Osteoblast (primary cell): ENCODE measurements around the gene MLPH. TPM values are rescaled to one million over a fixed set of nuclear protein-coding genes. Genes with fewer than 3 reads are reported as not detected.

Experiments used
- DNase-seq: peaks from one replicate; pipeline ENCODE4 v3.0.0; 2011; ENCODE audit warnings: low spot score, mixed read lengths; ENCODE audit not compliant: insufficient read length; ENCODE audit errors: missing footprints
- H2AFZ ChIP-seq: 2 replicates; pipeline ENCODE4 v1.6.0; 2011; ENCODE audit warnings: mild to moderate bottlenecking, low read length
- H3K27ac ChIP-seq: 2 replicates; pipeline ENCODE4 v1.5.1; 2011; ENCODE audit warnings: mild to moderate bottlenecking, low read depth, low read length, moderate library complexity
- H3K27me3 ChIP-seq: 2 replicates; pipeline ENCODE4 v1.6.0; 2012; ENCODE audit warnings: mild to moderate bottlenecking, control low read depth, inconsistent platforms, low read length, moderate library complexity; ENCODE audit not compliant: insufficient read depth
- H3K36me3 ChIP-seq: 2 replicates; pipeline ENCODE4 v1.5.1; 2011; ENCODE audit warnings: mild to moderate bottlenecking, low read length, control low read depth, moderate library complexity; ENCODE audit not compliant: insufficient read depth
- H3K4me1 ChIP-seq: 2 replicates; pipeline ENCODE4 v1.5.1; 2011; ENCODE audit warnings: mild to moderate bottlenecking, low read length, control low read depth, moderate library complexity; ENCODE audit not compliant: insufficient read depth
- H3K4me2 ChIP-seq: 2 replicates; pipeline ENCODE4 v1.6.0; 2011; ENCODE audit warnings: mild to moderate bottlenecking, low read length; ENCODE audit not compliant: insufficient read depth
- H3K4me3 ChIP-seq: fragments of 200-600 bp; sonication (generic); 3 replicates; pipeline ENCODE4 v1.5.1; 2012; ENCODE audit warnings: mild to moderate bottlenecking, low read length, inconsistent platforms; ENCODE audit not compliant: insufficient read depth
- H3K79me2 ChIP-seq: 2 replicates; pipeline ENCODE4 v1.6.0; 2012; ENCODE audit warnings: mild to moderate bottlenecking, low read length, control low read depth, inconsistent platforms; ENCODE audit not compliant: insufficient read depth
- H3K9me3 ChIP-seq: 2 replicates; pipeline ENCODE4 v1.5.1; 2011; ENCODE audit warnings: low read depth, low read length, control low read depth
- H4K20me1 ChIP-seq: 2 replicates; pipeline ENCODE4 v1.6.0; 2012; ENCODE audit warnings: mild to moderate bottlenecking, low read length, control low read depth; ENCODE audit not compliant: insufficient read depth
- CTCF ChIP-seq: IDR thresholded peaks from 2 replicates; pipeline ENCODE4 v1.5.1; 2011; ENCODE audit warnings: mild to moderate bottlenecking, low read depth, low read length, moderate library complexity; ENCODE audit errors: extremely low read depth
- total RNA-seq: library from RNA; depleted of rRNA; stranded (reverse); fragments of >200 nt; gene quantifications from 2 replicates; pipeline ENCODE4 v1.2.3, GENCODE V29; 2012

The MLPH gene
- total RNA-seq, 1 donor = 25.7 TPM

DNA sequence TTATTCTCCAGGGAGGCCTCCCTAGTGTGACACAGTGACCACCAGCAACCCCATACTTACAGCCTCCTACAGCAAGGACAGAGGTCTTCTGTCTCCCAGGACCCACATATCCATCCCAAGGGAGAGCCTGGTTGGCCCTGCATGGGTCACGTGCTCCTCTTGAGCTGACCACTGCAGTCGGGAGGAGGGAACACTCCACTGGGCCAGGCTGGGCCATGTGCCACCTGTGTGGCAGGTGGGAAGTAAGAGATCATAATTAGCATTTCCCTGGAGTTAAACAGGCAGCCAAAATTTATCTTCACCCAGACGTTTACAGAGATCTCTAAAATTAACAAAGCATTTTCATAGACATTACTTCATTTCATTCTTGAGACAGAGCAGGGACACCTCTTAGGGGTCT, 33.4 kb upstream of the MLPH start:
- Histone ChIP-seq H3K79me2 (no peaks in the 10 kb centered on the region), H4K20me1 (no peaks in the 10 kb centered on the region), H3K9me3 (no peaks in the 10 kb centered on the region), H3K27me3 (no peaks in the 10 kb centered on the region), H3K4me2 (no peak overlapping the region), H3K36me3 (no peaks in the 10 kb centered on the region), H3K27ac (no peak overlapping the region), H2AFZ (no peak overlapping the region), H3K4me1 (peaks cover 53% of the 10 kb centered on the region), H3K4me3 (no peak overlapping the region)
- no peak for TF ChIP-seq CTCF
- no peak for DNase-seq

DNA sequence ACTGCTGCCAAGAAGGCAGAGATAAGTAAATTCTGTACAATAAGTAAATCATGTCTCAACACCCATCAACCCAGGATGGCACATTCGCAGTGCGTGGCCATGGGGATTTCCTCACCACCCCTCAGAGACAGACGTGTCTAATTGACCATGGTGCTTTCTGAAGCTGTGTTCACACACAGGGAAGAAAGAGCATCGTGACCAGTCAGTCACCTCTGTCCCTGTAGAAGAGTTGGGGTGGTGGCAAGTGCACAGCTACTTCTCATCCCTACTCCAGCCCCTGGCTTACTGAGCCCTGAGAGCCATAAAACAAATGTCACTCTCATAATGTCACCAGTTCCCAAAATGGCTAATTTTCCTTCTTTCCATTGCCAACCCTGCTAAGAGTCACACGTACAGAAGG, 31.3 kb upstream of the MLPH start:
- H3K36me3 ChIP-seq = no peaks in the 10 kb centered on the region
- H3K4me3 ChIP-seq = no peak overlapping the region
- no peak for DNase-seq
- no peak overlapping the region for H2AFZ ChIP-seq
- peaks cover 57% of the 10 kb centered on the region for H3K4me1 ChIP-seq
- no peaks in the 10 kb centered on the region for H4K20me1 ChIP-seq
- H3K79me2 ChIP-seq = no peaks in the 10 kb centered on the region
- H3K9me3 ChIP-seq = no peaks in the 10 kb centered on the region
- H3K27ac ChIP-seq = peak overlapping the region; percentile 71
- H3K27me3 ChIP-seq = no peaks in the 10 kb centered on the region
- TF ChIP-seq CTCF = no peak
- H3K4me2 ChIP-seq = peak overlapping the region; percentile 37

- DNase-seq = peak; percentile 92
- Histone ChIP-seq H4K20me1 (no peaks in the 10 kb centered on the region), H3K27ac (peak overlapping the region; percentile 71), H3K4me2 (peak overlapping the region; percentile 37), H3K79me2 (no peaks in the 10 kb centered on the region), H3K4me3 (no peak overlapping the region), H3K36me3 (no peaks in the 10 kb centered on the region), H3K27me3 (no peaks in the 10 kb centered on the region), H3K9me3 (no peaks in the 10 kb centered on the region), H3K4me1 (peaks cover 54% of the 10 kb centered on the region), H2AFZ (peak overlapping the region; percentile 37)
- TF ChIP-seq CTCF = no peak
Observed at GRCh38 chr2:237456200-237456843, 30.7 kb upstream of the MLPH start.

DNA sequence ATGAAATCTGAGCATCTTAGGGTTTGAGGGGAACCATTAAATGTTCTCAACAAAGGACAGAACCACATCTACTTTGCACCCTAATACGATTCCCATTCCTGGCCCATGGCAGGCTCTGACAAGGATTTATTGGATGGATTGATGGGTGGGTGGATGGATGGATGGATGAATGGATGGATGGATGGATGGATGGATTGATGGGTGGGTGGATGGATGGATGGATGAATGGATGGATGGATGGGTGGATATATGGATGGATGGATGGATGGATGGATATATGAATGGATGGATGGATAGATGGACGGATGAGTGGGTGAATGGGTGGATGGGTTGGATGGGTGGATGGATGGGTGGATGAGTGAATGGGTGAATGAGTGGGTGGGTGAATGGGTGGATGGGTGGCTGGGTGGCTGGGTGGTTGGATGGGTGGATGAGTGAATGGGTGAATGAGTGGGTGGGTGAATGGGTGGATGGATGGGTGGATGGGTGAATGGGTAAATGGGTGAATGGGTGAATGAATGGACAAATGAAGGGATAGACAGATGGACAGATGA, 29.6 kb upstream of the MLPH start:
- no peak overlapping the region for H3K4me2 ChIP-seq
- no peak for TF ChIP-seq CTCF
- no peaks in the 10 kb centered on the region for H3K27me3 ChIP-seq
- no peaks in the 10 kb centered on the region for H3K36me3 ChIP-seq
- no peak overlapping the region for H2AFZ ChIP-seq
- H3K4me1 ChIP-seq = peaks cover 43% of the 10 kb centered on the region
- no peaks in the 10 kb centered on the region for H3K9me3 ChIP-seq
- H3K4me3 ChIP-seq = no peak overlapping the region
- no peaks in the 10 kb centered on the region for H3K79me2 ChIP-seq
- no peaks in the 10 kb centered on the region for H4K20me1 ChIP-seq
- H3K27ac ChIP-seq = no peak overlapping the region
- DNase-seq = no peak
